ENCODE measurements around the gene PGAM2.

PGAM2 gene

DNA sequence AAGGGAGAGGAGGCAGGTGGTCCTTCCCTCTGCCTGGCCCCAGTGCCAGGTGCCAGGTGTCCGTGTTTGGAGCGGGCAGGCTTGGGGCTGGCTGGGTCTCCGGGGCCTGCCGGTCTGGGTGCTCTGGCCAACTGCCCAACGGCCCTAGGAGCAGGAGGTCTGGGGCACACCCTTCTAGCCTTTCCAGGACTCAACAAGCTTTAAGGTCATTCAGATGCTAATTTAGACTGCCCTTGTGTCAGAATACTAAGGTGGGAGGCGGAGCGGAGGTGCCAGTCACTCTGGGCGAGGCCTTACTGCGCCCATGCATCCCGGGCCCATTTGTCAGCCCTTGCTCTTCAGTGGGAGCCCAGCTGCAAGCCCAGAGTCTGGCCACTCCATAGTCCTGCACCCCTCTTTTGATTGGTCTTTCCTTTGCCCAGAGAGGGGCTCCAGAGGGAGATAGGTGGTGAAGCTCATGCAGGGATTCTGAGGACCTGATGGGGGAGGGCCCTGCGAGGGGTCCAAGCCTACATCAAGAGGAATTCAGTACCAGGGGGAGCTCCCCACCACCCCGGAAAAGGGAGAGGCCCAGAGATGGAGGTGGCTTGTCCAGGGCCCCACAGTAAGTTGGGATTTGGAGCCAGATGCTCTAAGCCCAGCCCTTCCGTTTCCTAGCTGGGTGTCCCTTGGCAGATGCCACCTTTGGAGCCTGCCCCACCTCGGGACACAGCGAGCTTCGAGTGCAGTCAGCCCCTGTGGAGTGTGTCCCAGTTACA, 1.3 kb downstream of the PGAM2 start:
- no peak for DNase-seq

DNA sequence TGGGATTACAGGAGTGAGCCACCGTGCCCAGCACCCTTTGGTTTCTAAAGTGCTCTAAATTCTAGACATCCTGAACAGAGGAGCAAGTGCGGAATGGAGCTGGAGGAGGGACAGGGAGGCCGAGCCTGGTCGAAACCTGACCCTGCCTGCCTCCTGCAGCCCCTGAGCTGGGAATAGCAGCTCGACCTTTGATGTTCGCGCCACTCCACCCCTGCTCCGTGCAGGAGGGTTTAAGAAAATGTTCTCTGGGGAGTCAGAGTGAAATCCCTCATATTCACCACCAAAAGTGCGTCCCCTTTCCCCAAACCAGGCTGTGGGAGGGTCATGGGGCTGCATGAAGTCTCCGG, 1.8 kb downstream of the PGAM2 start:
- no peak for DNase-seq

DNA sequence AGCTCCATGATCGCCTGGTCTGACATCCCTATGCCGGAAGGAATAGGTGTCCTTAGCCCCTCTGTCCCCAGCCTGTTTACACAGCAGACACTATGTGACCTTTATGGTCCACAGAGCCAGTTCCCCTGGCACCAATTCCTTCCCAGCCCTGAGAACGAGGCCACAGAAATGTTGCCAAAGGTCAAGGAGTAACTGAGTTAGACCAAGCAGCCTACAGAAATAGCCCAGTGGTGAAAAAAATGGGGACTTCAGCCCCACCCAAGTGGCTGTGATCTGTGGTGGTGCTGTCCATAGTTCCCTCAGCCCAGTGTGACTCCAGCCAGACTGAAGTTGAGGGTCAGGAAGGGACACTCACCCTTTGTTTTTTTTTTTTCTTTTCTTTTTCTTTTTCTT, 2.5 kb downstream of the PGAM2 start:
- no peak for DNase-seq

DNA sequence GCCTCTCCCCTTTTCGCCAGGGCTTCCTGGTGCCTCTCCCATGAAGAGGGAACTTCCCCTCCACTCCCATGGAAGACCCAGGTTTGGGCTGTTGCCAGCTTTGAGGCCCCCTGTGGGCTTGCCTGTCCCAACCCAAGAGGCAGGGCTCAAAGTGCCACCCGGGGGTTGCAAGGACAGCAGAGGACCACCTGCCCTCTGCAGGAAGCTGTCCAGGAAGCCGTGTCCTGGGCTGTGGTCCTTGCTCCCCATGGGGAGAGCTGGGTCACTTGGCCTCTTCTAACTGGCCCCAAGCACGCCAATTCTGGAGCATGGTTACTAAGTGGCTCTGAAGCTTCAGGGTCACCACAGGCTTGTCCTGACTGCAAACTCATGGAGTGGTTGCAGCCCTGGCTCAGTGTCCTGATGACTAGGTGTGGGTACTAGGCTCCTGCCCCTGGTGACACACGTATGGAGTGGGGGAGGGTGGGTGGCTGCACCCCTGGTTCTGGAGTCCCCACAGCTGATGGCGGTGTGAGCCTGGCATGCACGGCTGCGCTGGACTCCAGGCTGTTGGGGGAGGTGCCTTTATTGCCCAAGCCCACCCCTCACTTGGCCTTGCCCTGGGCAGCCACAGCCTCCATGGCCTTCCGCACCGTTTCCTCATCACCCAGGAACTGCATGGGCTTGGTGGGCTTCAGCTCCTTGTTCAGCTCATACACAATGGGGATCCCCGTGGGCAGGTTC, 3.0 kb downstream of the PGAM2 start:
- no peak for DNase-seq

DNA sequence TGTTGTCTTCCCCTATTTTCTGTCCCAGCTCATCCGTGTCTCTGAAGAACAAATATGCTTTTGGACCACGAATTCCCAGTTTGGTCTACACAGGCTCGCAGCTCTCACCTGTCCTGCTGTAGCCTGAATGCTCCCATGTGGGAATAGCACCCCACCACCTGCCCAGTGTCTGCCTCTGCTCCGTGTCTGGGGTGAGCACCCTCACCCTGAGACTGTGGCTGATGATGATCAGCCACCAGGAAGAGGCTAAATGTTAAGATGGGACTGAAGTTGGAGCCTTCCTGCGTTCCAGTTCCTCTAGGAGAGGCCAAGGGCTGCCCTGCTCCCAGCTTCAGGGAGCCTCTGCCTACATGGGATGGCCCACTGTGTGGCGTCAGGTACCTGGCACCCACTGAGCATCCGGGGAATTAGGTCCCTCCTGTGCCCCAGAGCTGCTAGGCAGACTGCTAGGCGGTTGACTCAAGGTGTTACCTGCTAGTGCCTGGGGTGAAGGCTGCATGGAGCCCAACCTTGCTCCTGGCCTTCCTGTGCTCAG, 3.7 kb downstream of the PGAM2 start:
- no peak for DNase-seq

DNA sequence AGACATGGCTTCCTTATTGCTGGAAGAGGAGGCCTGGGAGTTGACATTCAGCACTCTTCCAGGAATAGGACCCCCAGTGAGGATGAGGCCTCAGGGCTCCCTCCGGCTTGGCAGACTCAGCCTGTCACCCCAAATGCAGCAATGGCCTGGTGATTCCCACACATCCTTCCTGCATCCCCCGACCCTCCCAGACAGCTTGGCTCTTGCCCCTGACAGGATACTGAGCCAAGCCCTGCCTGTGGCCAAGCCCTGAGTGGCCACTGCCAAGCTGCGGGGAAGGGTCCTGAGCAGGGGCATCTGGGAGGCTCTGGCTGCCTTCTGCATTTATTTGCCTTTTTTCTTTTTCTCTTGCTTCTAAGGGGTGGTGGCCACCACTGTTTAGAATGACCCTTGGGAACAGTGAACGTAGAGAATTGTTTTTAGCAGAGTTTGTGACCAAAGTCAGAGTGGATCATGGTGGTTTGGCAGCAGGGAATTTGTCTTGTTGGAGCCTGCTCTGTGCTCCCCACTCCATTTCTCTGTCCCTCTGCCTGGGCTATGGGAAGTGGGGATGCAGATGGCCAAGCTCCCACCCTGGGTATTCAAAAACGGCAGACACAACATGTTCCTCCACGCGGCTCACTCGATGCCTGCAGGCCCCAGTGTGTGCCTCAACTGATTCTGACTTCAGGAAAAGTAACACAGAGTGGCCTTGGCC, 4.3 kb downstream of the PGAM2 start:
- DNase-seq = no peak

DNA sequence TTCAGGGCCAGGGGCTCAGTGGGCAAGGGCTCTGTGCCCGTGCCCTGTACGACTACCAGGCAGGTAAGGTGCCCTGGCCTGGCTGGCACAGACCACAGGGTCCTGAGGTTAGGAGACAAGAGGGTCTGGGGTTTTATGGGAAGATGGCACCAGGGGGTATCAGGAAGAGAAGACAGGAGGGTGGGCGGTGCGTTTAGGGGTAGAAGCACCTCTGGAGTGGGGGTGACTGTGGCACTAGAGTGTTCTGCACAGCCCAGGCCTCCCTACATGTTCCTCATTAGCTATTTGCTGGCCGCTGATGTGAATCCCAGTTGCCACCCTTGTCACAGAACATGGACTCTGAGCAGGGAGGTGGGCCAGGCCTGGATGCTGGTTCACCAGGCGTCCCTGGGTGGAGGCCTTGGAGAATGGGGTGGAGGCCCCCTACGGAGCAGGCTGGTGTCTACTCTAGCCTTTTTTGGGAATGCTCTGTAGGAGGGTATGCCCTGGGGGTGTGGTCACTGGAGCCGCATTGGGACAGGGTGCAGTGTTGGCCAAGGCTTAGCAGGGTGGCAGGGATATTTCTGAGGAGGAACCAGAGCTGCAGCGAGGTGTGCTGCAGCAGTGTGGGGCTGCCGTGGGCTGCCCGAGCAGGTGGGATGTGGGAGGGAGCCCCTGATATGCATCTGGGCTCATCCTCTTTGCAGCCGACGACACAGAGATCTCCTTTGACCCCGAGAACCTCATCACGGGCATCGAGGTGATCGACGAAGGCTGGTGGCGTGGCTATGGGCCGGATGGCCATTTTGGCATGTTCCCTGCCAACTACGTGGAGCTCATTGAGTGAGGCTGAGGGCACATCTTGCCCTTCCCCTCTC, 5.0 kb downstream of the PGAM2 start:
- no peak for DNase-seq

DNA sequence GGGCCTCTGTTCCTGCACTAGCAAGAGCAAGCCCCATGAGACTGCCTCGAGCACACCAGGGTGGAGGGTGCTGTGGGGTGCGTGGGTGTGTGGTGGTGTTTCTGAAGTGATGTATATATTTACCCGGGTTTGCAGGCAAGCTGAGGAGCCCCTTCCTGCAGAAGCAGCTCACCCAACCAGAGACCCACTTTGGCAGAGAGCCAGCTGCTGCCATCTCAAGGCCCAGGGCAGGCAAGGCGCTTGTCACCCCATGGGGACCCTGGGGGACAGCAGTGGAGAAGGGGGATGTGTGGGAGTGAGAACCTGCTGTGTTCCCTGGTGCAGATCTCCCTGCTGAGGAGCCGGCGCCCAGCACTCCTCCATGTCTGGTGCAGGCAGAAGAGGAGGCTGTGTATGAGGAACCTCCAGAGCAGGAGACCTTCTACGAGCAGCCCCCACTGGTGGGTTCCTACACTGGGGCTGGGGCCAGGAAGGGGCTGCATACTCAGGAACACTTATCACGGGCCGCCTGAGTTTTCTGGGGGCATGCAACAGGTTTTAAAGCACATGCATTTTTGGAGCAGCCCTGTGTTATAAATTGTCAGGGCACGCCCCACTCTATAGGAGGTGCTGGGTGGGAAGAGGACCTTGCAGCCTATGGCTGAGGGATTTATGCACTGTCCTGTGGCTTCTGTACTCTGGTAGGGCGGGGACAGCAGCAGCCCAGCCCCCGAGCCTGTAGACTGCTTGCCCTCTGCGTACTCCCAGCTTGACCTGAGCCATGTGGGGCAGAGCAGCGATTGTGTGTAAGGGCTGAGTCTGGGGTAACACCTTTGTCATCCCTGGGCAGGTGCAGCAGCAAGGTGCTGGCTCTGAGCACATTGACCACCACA, 5.9 kb downstream of the PGAM2 start:
- no peak for DNase-seq

DNA sequence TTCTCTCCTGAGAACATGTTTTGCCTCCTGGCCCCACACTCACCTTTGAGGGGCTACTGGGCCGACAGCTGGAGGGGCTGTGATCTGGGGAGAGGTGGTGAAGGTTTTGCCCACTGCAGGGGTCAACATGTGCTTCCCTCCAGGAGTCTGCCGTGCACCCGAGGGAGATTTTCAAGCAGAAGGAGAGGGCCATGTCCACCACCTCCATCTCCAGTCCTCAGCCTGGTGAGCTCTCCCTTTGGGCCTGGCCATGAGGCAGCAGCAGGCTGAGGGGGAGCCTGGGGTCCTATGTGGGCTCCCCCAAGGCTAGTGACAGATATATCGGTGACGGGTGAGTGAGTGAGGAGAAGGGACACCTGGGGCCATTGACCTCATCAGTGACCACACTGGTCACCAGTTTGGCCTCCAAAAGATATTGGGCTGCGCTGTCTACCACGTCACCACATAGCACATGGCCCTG, 6.6 kb downstream of the PGAM2 start:
- no peak for DNase-seq

DNA sequence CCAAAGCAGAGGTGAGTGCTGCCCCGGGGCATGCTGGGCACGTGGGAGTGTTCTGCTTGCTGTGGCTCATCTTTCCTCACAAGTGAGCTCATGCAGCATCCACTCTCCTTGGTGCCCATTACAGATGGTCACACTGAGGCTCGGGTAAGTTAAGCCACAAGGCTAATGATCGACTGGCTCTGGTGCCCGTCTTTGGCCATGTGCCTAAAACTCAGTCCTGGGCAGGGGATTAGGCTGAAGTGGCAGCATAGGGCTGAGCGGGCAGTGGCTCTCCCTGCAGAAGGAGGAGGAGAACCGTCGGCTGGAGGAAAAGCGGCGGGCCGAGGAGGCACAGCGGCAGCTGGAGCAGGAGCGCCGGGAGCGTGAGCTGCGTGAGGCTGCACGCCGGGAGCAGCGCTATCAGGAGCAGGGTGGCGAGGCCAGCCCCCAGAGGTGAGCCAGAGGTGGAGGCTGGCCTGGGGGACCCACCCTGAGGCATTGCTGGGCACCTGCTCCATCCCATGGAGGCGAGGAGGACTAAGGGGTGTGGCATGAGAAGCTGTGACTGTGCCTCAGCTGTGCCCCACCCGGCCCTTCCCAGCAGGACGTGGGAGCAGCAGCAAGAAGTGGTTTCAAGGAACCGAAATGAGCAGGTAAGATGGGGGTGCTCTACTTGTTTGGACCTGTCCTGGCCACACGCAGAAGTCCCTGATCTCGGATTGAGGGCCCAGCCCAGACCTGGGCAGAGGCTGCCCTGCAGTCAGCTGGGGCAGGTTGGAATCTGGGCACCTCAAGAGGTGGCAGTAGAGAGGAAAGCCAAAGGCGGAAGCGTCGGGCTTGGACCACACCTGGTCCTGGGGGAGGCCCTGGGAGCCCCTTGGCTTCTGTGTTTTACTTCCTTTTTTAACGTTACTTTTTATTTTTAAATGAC, 7.3 kb downstream of the PGAM2 start:
- no peak for DNase-seq

DNA sequence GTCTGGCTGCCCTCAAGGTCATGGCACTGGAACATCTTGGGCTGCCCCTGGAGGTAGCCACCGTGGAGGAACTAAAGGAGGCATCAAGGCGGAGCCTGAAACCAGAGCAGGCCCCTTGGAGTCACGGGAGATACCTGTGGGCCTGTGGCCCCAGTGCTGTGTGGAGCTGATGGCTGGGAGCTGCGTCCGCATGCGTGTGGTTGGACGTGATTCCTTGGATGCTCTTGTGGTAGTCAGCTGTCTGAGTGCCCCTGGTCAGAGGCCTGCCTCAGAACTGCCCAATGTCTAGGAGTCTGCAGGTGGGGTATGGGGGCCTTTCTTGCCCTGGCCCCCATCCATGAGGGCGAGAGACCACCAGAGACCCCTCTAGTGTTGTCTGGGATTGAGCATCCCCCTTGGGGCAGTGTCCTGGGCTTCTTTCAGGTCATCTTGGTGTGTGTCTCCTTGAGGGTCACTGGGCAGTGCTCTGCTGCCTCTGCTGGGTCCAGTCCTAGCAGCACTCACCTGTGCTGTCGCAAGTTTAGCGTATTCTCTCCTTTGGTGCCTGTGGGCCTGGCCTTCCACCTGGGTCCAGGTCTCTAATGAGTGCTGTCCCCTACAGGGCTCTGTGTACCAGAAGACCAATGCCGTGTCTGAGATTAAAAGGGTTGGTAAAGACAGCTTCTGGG, 8.1 kb downstream of the PGAM2 start:
- DNase-seq = no peak

DNA sequence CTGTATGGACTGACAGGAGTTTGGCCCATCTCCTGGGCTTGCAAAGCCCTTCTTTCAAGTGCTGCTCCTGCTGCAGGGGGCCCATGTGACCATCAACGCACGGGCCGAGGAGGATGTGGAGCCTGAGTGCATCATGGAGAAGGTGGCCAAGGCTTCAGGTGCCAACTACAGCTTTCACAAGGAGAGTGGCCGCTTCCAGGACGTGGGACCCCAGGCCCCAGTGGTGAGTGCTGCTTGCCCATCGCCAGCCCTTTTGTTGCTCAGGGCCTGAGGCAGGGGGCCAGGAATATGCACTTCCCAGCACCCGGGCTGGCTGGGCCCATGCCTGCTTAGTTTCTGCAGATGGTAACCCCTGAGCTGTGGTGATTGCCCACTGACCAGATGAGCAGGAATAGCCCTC, 8.7 kb downstream of the PGAM2 start:
- DNase-seq = no peak

DNA sequence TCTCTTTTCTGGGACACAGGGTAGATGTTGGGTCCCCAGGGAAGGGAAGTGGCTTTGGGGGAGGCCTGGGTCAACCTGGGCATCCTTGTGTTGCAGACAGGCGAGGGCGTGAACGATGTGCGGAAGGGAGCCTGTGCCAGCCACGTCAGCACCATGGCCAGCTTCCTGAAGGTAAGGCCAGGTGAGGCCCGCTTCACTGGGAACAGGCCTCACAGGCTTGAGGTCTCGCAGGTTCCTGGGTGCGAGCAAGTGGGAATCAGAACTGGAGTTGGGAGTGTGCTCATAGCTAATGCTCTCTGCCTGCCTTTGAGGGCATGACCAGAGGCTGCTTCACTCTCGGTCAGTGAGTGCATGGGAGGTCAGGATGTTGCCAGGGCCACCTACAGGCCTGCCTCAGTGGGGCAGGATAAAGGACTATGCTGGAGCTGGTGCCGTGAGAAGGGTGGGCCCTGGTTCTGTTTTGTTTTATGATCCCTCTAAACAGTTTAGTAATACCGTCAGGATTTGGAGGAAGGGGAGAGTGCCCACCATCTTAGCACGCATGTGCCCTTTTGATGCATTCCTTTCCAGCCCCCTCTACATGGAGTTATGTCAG, 12.5 kb downstream of the PGAM2 start:
- peak in 1 of 2 experiments; percentile 12 for DNase-seq

DNA sequence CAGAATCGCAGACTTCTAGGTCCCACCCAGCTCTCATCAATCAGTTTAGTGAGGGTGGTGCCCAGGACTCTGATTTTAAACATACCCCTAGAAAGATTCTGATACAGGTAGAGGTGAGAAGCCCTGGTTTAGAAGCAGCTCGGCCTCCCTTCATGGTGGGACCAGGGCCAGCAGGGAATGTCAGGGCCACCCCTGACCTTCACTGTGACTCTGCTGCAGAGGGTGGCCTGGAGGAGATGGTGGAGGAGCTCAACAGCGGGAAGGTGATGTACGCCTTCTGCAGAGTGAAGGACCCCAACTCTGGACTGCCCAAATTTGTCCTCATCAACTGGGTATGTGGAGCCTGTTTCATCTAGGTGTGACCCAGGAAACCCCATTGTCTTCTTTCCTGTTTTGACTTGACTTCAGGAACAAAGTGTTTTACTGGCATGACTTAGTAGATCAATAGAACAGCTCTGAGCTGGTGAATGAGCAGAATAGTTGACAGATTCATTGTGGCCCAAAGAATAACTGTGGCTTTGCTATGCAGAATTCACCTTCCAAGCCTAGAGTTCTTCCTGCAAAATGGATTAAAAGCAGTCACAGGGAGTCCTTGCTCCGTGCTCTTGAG, 13.7 kb downstream of the PGAM2 start:
- DNase-seq = peak in 1 of 2 experiments; percentile 12

DNA sequence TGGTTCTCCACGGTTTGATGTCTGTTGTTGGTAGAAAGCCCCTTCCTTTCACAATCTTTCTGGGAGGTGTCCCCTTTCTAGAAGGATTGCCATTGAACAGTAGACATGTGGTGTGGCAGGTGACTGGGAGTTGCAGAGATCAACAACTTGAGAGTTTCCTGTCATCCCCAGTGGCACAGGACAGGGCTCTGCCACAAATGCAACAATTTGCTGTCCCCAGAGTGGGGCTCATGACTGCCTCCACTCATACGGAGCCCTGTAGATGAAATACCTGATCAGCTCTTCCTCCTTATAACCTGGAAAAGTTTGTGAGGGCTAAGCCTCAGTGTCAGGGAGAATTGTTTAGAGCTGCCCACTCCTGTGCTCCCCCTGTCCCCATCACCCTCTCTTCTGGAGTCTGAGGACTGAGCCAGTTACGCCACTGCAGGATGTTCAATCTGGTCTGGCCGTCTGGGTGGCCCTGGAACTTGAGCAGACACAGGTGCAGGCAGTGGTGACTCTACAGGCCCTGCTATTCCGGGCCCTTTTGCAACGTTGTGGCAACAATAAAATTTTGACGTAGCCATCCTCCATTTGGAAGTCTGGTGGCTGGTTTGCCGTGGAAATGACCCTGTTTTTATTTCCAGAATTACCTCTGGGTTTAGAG, 14.3 kb downstream of the PGAM2 start:
- DNase-seq = peak in 1 of 2 experiments; percentile 9

DNA sequence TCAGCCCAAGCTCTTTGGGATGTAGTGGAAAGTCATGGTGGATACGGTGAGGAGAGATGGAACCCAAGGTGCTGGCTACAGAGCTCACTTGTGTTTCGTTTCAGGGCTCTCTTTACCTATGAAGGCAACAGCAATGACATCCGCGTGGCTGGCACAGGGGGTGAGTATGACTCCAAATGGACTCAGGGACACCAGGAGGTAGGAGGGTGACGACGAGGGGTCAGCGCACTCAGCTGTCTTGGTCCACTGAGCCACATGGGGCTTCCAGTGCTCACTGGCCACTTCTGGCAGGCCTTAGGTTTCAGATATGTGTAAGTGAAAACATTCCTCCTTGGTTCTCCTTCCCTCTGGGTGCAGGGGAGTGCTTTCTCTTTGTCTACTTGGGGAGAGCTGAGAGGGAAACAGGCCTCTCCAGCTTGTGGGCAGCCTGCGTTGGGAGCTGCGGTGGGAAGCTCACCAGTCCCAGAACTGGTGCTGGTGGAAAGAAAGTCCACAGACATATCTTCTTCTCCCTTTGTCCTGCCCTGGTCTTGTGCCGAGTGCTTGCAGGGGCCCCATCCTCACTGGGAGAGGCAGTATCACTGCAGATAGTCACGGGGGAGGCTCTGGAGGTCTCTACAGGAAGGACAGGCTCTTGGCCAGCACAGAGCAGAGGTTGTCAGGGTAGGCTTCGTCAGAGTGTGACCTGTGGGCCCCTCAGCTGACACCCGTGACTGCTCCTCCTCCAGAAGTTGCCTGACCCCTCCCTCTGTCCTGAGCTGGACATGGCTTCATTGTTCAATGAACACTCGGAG, 15.0 kb downstream of the PGAM2 start:
- peak in 1 of 2 experiments; percentile 12 for DNase-seq

DNA sequence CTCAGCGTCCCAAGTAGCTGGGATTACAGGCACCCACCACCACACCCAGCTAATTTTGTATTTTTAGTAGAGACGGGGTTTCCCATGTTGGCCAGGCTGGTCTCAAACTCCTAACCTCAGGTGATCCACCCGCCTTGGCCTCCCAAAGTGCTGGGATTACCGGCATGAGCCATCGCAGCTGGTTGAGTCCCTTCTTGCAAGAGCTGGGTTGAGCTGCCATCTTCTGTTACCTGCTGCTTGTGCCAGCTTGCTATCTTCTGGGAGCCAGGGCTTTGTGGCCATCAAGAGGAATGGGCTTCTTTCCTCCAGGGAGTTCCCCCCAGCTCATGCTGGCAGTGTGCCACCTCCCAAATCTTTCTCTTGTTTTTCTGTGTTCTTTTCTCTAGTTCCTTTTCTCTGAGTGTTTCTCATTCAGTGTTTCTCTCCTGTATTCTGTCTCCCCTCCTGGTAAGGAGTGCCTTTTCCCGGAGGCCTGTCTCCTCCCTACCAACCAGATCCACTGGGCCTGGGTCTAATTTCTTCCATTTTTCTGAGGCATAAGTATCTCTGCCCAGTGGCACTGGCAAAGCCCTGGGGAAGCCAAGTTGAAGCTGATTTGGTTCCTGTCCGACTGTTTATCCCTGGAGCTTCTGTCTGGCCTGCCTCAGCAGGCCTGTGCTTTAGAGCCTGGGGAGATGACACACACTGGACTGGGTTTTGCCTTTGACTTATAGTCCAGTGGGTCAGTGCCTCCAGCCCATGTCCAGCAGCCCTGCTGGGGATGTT, 17.2 kb downstream of the PGAM2 start:
- peak in 1 of 2 experiments; percentile 12 for DNase-seq

All from activated T-cell treated with anti-CD3 and anti-CD28 coated beads, Interleukin-2, amount 50 U/mL, for 48 hours (primary cell).